GM12801 (cell line): ENCODE results near the gene TMEM250.

Experiments used
- CTCF ChIP-seq: IDR thresholded peaks from one replicate; pipeline ENCODE4 v1.5.1; 2011; ENCODE audit warnings: control low read depth; ENCODE audit not compliant: insufficient read length; ENCODE audit errors: extremely low read depth

TMEM250 gene

GRCh38 chr9:136074706-136075105, 44.0 kb downstream of the TMEM250 start:
- no peak for TF ChIP-seq CTCF
